ENCODE results near the gene C1orf198.

The C1orf198 gene, protein sequence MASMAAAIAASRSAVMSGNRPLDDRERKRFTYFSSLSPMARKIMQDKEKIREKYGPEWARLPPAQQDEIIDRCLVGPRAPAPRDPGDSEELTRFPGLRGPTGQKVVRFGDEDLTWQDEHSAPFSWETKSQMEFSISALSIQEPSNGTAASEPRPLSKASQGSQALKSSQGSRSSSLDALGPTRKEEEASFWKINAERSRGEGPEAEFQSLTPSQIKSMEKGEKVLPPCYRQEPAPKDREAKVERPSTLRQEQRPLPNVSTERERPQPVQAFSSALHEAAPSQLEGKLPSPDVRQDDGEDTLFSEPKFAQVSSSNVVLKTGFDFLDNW

GRCh38 chr1:230867903-230868735 is at the start of gene C1orf198:
TSS of gene C1orf198 (minus strand) at chr1:230868521. CDS start at chr1:230868512, 9 bp downstream.
- peak; percentile 46 for DNase-seq

- DNase-seq, result peak; percentile 57
Observed at GRCh38 chr1:230917284-230918135, 49.2 kb upstream of the C1orf198 start.

DNA sequence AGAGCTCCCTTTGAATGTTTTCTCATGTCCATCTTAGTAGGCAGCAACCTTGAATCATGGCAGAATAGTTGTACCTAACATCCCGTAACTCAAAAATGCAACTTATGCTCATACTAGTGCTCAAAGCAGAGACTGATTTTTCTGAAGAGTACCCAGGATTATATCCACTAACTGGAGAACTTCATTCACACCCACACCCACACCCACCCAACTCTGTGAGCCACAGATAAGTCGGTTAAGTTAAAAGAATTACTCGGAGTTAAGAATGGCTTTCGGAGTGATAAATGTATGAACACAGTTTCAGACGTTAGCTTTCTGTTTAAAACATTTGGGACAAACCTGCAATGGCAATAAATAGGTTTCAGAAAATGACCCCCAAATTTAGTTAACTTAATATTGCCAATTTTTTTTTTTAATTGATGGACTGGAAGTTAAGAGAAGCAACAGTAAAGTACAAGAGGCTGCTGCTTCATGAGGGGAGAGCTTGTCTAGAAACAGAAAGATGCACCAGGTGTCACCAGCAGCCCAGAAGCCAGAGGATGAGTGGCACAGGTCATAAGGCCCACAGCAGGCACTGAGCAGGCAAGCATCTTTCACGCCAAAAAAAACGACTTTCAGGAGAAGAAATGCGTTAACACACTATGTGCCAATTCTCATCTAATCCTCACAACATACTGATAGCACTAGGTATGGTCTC is 48.4 kb upstream of the C1orf198 start:
- DNase-seq, result no peak

DNA sequence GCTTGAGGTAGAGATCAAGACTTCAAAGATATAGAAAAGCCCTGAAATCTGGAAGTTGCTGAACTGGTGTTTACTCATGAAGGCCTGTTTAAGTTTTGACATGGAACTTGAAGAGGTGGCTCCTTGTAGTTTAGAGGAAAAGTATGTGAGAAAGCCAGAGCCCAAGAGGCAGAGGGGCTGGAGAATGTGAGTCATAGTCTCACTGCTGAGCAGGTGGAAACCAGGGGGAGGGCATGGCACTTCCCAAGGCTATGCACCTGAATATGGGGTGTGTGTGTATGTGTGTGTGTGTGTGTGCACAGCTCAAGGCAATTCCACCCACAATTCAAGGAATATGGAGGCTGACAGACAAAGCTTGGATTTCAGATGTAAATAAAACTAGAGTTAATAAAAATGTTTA is 46.8 kb upstream of the C1orf198 start:
- no peak for DNase-seq

DNA sequence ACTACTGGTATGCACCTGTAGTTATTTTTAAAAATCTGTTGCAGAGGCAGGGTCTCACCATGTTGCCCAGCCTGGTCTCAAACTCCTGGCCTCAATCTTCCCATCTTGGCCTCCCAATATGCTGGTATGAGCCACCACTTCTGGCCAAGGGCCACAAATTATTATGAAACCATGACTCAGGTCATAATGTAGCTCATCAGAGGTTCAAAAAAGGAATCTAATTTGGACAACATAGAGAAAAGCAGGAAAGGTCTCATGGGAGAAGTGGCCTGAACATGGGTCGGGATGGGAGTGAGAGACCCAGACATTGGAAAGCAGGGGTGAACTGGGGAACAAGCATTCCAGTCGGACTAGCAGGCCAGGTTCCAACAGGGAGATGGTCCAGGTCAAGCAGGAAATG is 45.2 kb upstream of the C1orf198 start:
- DNase-seq, result no peak

- DNase-seq, result no peak
Observed at GRCh38 chr1:230910755-230911117, 42.4 kb upstream of the C1orf198 start.

GRCh38 chr1:230909974-230910754 is 41.8 kb upstream of the C1orf198 start:
- no peak for DNase-seq

GRCh38 chr1:230907472-230908205 is 39.3 kb upstream of the C1orf198 start:
- DNase-seq, result no peak

DNA sequence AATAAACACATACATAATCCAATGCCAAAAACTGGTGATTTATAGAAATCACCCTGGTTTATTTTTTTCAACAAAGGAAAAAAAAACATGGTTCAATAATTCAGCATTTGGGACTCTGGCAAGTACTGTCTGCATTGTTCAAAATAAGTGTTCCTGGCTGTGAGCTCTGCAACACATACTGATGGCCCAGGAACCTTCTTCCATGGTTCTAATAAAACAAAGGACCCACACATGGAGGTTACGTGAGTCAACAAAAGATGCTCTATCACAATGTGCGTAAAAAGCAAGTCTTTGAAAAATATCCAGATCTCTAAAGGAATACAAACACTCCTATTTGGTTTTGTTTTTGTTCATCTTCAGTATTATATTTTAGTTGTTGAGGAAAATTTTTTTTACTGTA is 37.9 kb upstream of the C1orf198 start:
- no peak for DNase-seq

DNA sequence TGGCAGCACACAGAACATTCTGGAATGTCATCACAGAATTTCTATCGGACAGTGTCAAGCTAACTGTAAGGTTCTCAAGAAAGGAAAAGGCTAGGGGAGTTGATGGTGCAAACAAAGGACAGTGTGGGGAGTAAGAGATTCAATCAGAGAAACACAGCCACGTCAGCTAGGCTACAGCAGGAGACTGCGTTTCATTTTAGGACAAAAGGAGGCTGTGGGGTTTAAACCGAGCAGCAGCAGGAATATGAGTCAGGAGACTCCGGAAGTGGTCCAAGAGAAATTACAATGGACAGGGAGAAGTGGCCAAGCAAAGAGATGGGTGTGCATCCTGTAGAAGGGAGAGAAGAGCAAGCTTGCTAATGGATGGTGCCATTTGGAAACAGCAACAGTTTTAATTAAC is 37.4 kb upstream of the C1orf198 start:
- no peak for DNase-seq

DNA sequence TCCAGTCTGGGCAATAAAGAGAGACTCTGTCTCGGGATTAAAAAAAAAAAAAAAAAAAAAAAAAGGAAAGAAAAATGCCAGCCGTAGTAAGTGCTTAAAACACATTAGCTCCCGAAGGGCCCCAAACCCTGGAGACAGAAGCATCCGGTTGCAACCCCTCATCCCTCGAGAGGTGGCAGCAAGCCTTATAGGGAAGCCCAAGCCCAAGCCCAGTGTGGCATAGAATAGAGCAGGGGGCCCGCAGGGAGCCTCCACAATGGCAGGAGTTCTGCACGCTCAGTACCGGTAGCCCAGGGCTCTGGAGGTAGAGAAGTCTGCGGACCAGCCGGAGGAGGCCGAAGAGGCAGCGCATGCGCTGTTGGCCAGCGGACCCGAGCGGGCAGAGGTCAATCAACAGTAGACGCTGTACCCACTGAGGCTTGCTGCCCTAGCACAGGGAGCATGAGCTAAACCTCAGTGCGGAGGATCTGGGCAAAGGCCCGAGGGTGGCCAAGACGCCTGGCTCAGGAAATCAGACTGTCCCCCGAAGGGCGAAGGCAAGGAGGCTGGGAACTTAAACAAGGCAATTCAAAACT is 34.1 kb upstream of the C1orf198 start:
- DNase-seq, result no peak

DNA sequence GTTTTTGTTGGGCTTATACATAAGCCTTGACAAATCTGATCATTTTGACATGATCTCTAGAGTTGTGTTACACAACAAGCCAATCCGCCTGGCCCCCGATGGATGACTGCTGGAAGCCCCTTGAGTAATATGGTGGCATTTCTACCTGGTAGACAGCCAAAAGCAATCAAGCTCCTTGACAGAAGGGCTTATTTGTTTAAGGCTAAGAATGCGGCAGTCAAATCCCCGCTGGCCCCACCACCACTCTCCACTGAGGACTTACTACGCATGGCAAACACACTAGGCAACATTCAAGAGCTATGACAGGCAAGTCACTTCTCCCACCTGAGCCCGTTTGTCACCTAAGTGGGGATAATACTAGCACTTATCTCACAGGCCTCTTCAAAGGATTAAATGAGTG is 33.4 kb upstream of the C1orf198 start:
- no peak for DNase-seq

DNA sequence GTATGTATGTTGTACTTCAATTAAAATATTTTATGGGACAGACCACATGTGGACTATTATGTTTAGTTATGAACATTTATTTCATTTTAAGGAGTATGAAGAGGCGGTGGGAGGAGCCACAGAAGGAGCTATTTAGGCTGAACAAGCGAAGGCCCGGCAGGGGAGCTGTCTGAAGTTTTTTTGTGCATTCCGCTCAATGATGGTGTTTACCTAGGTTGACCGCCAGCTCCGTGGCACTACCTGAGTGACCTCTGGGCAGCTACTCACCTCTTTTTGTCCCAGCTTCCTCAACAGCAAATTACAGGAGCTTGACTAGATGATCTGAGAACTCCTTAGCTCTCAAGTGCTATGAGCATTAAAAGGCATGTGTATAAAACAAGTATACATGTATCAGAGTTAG is 32.7 kb upstream of the C1orf198 start:
- no peak for DNase-seq

GRCh38 chr1:230899841-230900251 is 31.5 kb upstream of the C1orf198 start:
- DNase-seq, result no peak

GRCh38 chr1:230898748-230899147 is 30.4 kb upstream of the C1orf198 start:
- no peak for DNase-seq

DNA sequence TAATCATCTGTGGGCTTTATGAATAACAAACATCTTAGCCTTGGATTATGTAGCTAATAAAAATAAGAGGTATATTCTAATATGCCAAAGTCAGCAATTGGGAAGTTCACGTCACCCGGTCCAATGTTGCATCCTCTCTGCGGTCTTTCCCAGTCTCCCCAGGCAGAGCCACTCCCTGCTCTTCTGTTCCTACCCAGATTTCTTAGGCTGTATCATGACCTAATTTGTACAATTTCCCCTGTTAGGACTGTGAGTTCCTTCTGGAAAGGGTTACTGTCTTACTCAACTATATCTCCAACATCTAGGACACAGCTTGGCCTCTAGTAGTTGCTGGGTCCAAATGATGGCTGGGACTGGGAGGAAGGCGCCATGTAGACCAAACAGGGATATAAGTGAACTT is 29.8 kb upstream of the C1orf198 start:
- DNase-seq, result no peak

DNA sequence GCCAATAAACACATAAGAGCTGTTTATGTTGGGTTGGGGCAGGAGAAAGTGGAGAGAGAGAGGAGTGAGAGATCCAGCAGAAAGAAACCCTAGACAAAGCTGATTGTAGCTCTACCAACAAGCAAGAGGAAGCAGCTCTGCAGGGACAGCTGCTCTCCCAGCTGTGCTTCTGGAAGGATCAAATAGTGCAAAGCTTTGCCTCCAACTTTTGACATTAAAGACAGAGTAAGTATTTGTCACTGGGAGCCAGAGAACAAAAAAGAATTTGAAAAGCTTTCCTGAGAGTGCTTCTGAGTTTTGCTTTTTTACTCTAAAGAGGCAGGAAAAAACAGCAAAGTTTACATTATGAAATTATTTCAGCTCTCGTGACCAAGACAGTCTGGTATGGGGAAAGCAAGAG is 28.5 kb upstream of the C1orf198 start:
- DNase-seq, result no peak

DNA sequence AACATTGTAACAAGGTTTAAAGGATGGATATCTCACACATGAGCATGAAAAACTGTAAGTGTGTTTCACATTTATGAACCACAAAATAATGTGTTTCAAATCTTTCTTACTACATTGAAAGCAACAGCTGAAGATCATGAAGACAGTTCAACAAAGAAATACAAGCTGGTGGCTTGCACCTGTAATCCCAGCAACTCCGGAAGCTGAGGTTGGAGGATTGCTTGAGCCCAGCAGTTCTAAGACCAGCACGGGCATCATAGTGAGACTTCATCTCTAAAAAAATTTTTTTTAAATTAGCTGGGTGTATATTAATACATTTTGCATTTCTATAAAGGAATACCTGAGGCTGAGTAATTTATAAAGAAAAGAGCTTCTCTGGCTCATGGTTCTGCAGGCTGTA is 27.1 kb upstream of the C1orf198 start:
- no peak for DNase-seq

GRCh38 chr1:230894664-230895063 is 26.3 kb upstream of the C1orf198 start:
- no peak for DNase-seq

- no peak for DNase-seq
Observed at GRCh38 chr1:230894032-230894431, 25.7 kb upstream of the C1orf198 start.

GRCh38 chr1:230892018-230892491 is 23.7 kb upstream of the C1orf198 start:
- no peak for DNase-seq

Measured in KG1 (cell line).